ENCODE results near the gene LSAMP.

Gene LSAMP

DNA sequence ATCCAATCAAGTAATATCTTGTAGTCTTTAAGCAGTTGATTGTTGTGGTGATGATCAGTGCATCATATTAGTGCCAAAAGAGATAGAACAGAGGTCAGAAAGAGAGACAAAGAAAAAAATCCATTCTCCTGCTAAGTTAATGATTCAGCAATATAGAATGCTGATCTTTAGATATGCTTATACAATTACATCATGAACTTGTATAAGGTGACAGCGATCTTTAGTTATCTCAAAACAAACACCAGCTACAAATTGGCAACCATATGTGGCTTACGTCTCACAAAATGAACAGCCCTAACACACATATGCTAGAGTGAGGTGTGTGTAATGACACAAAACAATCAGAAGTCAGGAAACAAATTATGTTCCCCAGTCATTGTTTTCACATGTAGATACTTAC, 12.5 kb downstream of the LSAMP start:
- Histone ChIP-seq H3K4me1 (ENCODE audit: control insufficient read depth, insufficient read depth, low read length) (0 out of 2 replicates have a peak, but pooled peaks cover 4% of the 10 kb centered on the region), H3K9me3 (ENCODE audit: control insufficient read depth, insufficient read depth, low read depth, low read length) (no peaks in the 10 kb centered on the region), H3K9ac (ENCODE audit: low read length) (no peak overlapping the region), H3K36me3 (ENCODE audit: control insufficient read depth, insufficient read depth, low read length) (no peaks in the 10 kb centered on the region), H3K27ac (ENCODE audit: low read depth, low read length) (no peak overlapping the region), H3K27me3 (ENCODE audit: control insufficient read depth, insufficient read depth, low read length) (no peaks in the 10 kb centered on the region), H3K4me3 (ENCODE audit: low read depth, low read length) (no peak overlapping the region)

DNA sequence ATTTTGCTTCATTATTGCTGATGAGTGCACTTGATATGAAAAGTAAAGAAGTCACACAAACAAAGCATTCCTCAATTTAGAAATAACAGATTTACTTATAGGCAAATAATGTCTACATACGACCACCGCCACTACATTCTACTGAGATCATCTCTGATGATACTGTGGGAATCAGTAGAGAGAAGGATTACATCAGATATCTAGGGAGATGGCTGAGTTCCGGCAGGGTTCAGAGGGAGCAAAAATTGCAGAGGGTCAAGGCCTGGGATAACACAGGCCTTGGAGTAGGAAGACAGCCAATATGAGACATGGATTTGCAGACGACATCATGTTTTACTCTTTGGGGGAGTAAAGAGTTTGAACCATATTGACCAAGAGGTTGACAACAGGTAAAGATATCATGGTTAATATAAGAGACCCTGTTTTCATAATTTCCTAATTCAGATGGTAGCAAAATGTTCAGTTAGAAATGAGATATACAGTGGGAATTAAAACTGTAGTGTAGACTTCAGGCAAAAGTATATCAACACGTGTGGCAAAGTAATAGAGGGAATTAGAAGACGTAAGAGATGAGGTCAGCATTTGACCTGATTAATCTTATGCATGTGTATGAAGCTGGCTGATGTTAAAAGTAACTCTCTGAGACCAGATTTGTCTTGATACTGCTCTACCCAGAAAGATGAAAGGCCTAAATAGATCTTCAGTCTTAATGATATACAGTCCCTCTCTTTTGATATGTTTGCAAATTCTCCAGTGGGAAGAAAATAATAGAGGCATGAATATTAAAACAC, 15.6 kb downstream of the LSAMP start:
- H3K4me3 ChIP-seq (ENCODE audit: low read depth, low read length), result no peak overlapping the region
- H3K4me1 ChIP-seq (ENCODE audit: control insufficient read depth, insufficient read depth, low read length), result 0 out of 2 replicates have a peak, but pooled peaks cover 4% of the 10 kb centered on the region
- H3K9ac ChIP-seq (ENCODE audit: low read length), result no peak overlapping the region
- no peaks in the 10 kb centered on the region for H3K36me3 ChIP-seq (ENCODE audit: control insufficient read depth, insufficient read depth, low read length)
- no peaks in the 10 kb centered on the region for H3K9me3 ChIP-seq (ENCODE audit: control insufficient read depth, insufficient read depth, low read depth, low read length)
- H3K27ac ChIP-seq (ENCODE audit: low read depth, low read length), result no peak overlapping the region
- H3K27me3 ChIP-seq (ENCODE audit: control insufficient read depth, insufficient read depth, low read length), result no peaks in the 10 kb centered on the region

DNA sequence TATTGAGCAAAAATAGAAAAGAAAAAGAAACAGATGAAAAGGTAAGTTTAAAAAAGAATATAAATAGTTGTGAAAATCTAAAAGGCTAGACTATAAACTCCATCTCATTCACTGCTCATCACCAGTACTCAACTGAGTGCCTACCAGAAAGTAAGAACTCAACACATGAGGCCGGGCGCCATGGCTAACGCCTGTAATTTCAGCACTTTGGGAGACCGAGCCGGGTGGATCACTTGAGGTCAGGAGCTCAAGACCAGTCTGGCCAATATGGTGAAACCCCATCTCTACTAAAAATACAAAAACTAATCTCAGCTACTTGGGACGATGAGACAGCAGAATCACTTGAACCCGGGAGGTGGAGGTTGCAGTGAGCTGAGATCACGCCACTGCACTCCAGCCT, 19.3 kb downstream of the LSAMP start:
- H3K9me3 ChIP-seq (ENCODE audit: control insufficient read depth, insufficient read depth, low read depth, low read length), result no peaks in the 10 kb centered on the region
- H3K4me1 ChIP-seq (ENCODE audit: control insufficient read depth, insufficient read depth, low read length), result peaks cover 13% of the 10 kb centered on the region; the same call in 1 of the 2 replicates
- H3K4me3 ChIP-seq (ENCODE audit: low read depth, low read length), result no peak overlapping the region

DNA sequence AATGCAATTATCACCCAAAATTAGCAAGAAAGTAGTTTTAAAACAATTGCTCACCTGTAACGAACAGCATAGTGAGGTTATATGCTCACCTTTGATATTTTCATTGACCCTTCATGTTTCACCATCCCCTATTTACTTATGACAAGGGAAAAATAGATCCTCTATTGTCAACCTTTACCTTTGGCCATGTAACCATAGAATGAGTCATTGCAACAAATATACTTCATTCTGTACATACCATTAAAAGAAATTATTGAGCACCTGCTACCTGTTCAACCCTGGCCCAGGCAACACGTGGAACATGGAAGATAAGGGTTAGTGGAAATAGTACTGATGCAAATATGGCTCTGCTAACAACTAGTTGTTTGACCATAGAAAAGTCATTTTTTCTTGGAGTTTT, 20.2 kb downstream of the LSAMP start:
- Histone ChIP-seq H3K9ac (ENCODE audit: low read length) (no peak overlapping the region), H3K27me3 (ENCODE audit: control insufficient read depth, insufficient read depth, low read length) (no peaks in the 10 kb centered on the region), H3K4me1 (ENCODE audit: control insufficient read depth, insufficient read depth, low read length) (peaks cover 13% of the 10 kb centered on the region; the same call in 1 of the 2 replicates), H3K4me3 (ENCODE audit: low read depth, low read length) (no peak overlapping the region), H3K27ac (ENCODE audit: low read depth, low read length) (no peak overlapping the region), H3K36me3 (ENCODE audit: control insufficient read depth, insufficient read depth, low read length) (no peaks in the 10 kb centered on the region), H3K9me3 (ENCODE audit: control insufficient read depth, insufficient read depth, low read depth, low read length) (no peaks in the 10 kb centered on the region)

More for the DNA sequence above, 19.3 kb downstream of the LSAMP start:
- no peaks in the 10 kb centered on the region for H3K36me3 ChIP-seq (ENCODE audit: control insufficient read depth, insufficient read depth, low read length)
- H3K27me3 ChIP-seq (ENCODE audit: control insufficient read depth, insufficient read depth, low read length), result no peaks in the 10 kb centered on the region
- H3K9ac ChIP-seq (ENCODE audit: low read length), result no peak overlapping the region
- no peak overlapping the region for H3K27ac ChIP-seq (ENCODE audit: low read depth, low read length)

DNA sequence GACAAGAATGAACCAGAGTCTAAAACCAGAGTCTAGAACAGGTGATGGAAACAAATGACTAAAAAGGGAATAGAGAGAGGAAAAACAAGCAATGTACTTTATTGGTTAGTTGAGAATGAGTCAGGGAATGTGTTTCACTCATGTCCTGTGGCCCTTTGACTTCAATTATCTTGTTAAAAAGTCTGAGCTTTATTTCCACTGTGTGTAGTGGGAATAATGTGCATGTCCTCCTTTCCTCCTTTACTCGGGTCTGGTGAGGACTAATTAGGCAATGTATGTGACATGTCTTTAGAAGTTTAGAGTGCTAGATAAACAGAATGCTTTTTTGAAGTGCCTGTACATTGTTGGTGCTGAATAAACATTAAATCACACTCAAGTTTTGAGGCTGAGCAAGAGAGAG, 21.3 kb downstream of the LSAMP start:
- Histone ChIP-seq H3K36me3 (ENCODE audit: control insufficient read depth, insufficient read depth, low read length) (no peaks in the 10 kb centered on the region), H3K9ac (ENCODE audit: low read length) (no peak overlapping the region), H3K27ac (ENCODE audit: low read depth, low read length) (no peak overlapping the region), H3K9me3 (ENCODE audit: control insufficient read depth, insufficient read depth, low read depth, low read length) (no peaks in the 10 kb centered on the region), H3K4me1 (ENCODE audit: control insufficient read depth, insufficient read depth, low read length) (peaks cover 13% of the 10 kb centered on the region; the same call in 1 of the 2 replicates), H3K4me3 (ENCODE audit: low read depth, low read length) (no peak overlapping the region), H3K27me3 (ENCODE audit: control insufficient read depth, insufficient read depth, low read length) (no peaks in the 10 kb centered on the region)

DNA sequence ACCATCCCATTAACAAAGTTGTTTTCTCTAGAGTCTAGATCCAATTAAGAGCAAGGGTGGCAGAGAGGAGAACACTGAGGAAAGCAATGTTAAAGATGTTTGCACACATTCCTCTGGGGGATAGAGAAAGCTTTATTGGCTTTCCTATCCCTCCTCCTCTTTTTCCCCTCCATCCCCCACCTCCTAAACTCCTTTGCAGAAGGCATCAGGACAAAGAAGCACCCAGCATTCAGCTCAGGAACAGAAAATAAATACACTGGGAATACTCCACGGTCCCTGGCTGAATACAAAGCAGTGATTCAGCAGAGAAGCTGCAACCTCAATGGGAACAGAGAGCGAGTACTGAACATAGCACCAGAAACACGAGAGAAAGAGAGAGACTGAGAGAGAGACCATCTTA, 21.9 kb downstream of the LSAMP start:
- no peaks in the 10 kb centered on the region for H3K27me3 ChIP-seq (ENCODE audit: control insufficient read depth, insufficient read depth, low read length)
- peaks cover 13% of the 10 kb centered on the region; the same call in 1 of the 2 replicates for H3K4me1 ChIP-seq (ENCODE audit: control insufficient read depth, insufficient read depth, low read length)
- H3K4me3 ChIP-seq (ENCODE audit: low read depth, low read length), result no peak overlapping the region
- H3K36me3 ChIP-seq (ENCODE audit: control insufficient read depth, insufficient read depth, low read length), result no peaks in the 10 kb centered on the region
- no peak overlapping the region for H3K27ac ChIP-seq (ENCODE audit: low read depth, low read length)
- H3K9me3 ChIP-seq (ENCODE audit: control insufficient read depth, insufficient read depth, low read depth, low read length), result no peaks in the 10 kb centered on the region
- no peak overlapping the region for H3K9ac ChIP-seq (ENCODE audit: low read length)

DNA sequence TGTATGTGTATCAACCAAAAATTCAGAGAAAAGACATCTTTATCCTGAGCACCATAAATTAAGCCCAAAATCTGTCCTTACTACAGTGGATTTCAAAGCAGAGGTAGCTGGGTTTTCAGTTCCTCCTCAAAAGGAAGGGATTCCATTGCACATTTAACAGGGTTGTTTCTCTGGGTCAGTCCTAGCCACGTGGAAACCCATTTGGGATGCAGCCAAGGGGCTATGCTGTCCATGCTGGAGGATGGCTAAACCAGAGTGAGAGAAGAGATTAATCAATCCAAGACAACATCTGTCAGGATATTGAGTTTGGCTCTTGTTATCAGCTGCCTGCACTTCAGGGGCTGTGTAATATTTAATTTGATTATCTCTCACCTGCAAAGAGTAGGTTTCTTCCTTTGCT, 28.1 kb downstream of the LSAMP start:
- Histone ChIP-seq H3K9ac (ENCODE audit: low read length) (no peak overlapping the region), H3K4me3 (ENCODE audit: low read depth, low read length) (no peak overlapping the region), H3K27ac (ENCODE audit: low read depth, low read length) (no peak overlapping the region), H3K36me3 (ENCODE audit: control insufficient read depth, insufficient read depth, low read length) (no peaks in the 10 kb centered on the region), H3K4me1 (ENCODE audit: control insufficient read depth, insufficient read depth, low read length) (peaks cover 2% of the 10 kb centered on the region; the same call in 1 of the 2 replicates), H3K9me3 (ENCODE audit: control insufficient read depth, insufficient read depth, low read depth, low read length) (no peaks in the 10 kb centered on the region), H3K27me3 (ENCODE audit: control insufficient read depth, insufficient read depth, low read length) (no peaks in the 10 kb centered on the region)

DNA sequence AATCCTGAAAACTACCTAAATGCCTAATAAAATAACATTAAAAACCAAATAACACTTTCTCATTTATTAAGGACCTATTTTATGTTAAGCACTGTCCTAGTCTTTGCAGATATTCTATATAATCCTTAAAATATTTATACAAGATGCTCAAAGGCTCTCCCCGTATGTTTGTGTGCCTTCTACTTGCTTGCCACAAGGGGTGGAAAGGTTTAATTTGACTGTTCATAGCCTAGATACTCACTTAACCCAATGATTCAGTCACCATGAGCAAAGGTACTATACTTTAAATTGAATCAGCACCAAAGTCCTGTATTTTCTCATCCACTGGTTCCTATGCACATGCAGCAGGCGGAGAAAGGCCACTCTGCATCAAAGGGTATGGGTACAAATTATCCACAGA, 32.0 kb downstream of the LSAMP start:
- Histone ChIP-seq H3K27me3 (ENCODE audit: control insufficient read depth, insufficient read depth, low read length) (no peaks in the 10 kb centered on the region), H3K4me1 (ENCODE audit: control insufficient read depth, insufficient read depth, low read length) (peaks cover 2% of the 10 kb centered on the region; the same call in 1 of the 2 replicates), H3K4me3 (ENCODE audit: low read depth, low read length) (no peak overlapping the region), H3K9ac (ENCODE audit: low read length) (no peak overlapping the region), H3K9me3 (ENCODE audit: control insufficient read depth, insufficient read depth, low read depth, low read length) (no peaks in the 10 kb centered on the region), H3K36me3 (ENCODE audit: control insufficient read depth, insufficient read depth, low read length) (no peaks in the 10 kb centered on the region), H3K27ac (ENCODE audit: low read depth, low read length) (no peak overlapping the region)

DNA sequence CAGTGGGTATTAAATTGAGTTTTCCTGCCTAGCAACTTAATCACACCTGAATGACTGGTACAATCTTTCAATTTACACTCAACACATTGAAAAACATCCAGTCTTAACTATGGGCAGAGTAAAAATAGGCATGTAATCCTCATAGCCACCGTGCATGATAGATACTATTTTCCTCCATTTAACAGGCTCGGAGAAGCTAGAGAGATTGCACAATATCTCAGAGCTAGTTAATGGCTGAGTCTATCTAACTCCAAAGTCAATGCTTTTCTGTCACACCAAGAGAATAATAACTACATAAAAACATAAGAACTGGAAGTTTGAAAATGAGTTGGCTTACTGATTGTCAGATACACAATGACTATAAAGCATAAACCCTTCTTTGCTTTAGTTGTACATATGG, 36.8 kb downstream of the LSAMP start:
- H3K36me3 ChIP-seq (ENCODE audit: control insufficient read depth, insufficient read depth, low read length), result no peaks in the 10 kb centered on the region
- H3K9me3 ChIP-seq (ENCODE audit: control insufficient read depth, insufficient read depth, low read depth, low read length), result no peaks in the 10 kb centered on the region
- no peaks in the 10 kb centered on the region for H3K4me1 ChIP-seq (ENCODE audit: control insufficient read depth, insufficient read depth, low read length)
- H3K4me3 ChIP-seq (ENCODE audit: low read depth, low read length), result no peak overlapping the region
- no peaks in the 10 kb centered on the region for H3K27me3 ChIP-seq (ENCODE audit: control insufficient read depth, insufficient read depth, low read length)
- H3K9ac ChIP-seq (ENCODE audit: low read length), result no peak overlapping the region
- H3K27ac ChIP-seq (ENCODE audit: low read depth, low read length), result no peak overlapping the region

DNA sequence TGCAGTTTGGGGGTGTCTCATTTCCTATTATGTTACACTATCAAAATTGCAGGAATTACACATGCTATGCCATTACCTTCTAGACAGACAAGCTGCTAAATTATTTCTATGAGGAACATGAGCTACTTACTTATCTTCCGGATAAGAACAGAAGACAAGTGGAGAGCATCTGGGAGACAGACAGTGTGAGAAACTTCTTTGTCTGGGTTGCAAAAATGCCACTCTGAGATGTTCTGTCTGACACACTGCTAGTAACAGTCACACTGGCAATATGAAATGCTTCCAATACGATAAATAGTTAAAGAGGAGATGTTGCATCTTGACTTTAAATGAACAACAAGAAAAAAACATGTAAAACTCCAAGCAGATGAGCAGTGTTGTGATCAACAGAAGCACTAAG, 40.1 kb downstream of the LSAMP start:
- H3K4me3 ChIP-seq (ENCODE audit: low read depth, low read length), result no peak overlapping the region
- no peak overlapping the region for H3K27ac ChIP-seq (ENCODE audit: low read depth, low read length)
- no peak overlapping the region for H3K9ac ChIP-seq (ENCODE audit: low read length)
- no peaks in the 10 kb centered on the region for H3K4me1 ChIP-seq (ENCODE audit: control insufficient read depth, insufficient read depth, low read length)
- no peaks in the 10 kb centered on the region for H3K27me3 ChIP-seq (ENCODE audit: control insufficient read depth, insufficient read depth, low read length)
- H3K9me3 ChIP-seq (ENCODE audit: control insufficient read depth, insufficient read depth, low read depth, low read length), result no peaks in the 10 kb centered on the region
- no peaks in the 10 kb centered on the region for H3K36me3 ChIP-seq (ENCODE audit: control insufficient read depth, insufficient read depth, low read length)

DNA sequence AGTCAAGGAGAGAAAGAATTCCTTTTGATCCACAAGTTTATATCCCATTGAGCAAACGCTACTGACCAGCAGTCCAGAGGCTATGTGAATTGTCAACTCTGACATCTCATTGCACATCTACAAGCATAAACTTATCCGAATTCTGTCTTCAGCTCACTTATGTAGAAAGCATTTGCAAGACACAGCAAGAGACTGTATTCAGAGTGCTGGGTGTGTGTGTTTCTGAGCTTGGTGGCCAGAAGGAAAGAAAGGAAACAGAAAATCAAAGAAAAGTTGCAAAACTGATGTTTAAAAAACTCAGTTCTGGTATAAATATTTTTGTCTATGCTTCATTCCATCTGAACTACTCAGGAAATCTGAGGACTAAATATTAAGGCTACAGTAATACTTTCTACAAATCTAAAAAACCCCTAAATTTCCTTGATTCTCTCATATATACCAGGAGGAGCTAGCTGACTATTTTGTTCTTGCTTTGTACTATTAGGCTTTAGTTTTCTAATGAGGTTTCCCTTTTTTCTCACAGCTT, 45.5 kb downstream of the LSAMP start:
- Histone ChIP-seq H3K4me3 (ENCODE audit: low read depth, low read length) (no peak overlapping the region), H3K4me1 (ENCODE audit: control insufficient read depth, insufficient read depth, low read length) (no peaks in the 10 kb centered on the region), H3K9ac (ENCODE audit: low read length) (no peak overlapping the region), H3K27ac (ENCODE audit: low read depth, low read length) (no peak overlapping the region), H3K27me3 (ENCODE audit: control insufficient read depth, insufficient read depth, low read length) (no peaks in the 10 kb centered on the region), H3K9me3 (ENCODE audit: control insufficient read depth, insufficient read depth, low read depth, low read length) (no peaks in the 10 kb centered on the region), H3K36me3 (ENCODE audit: control insufficient read depth, insufficient read depth, low read length) (no peaks in the 10 kb centered on the region)

All from HUES6 (cell line).